NB4 (cell line): ENCODE results near the gene MBTPS2.

Experiments used
- DNase-seq: peaks from one replicate; pipeline ENCODE4 v3.0.0; 2010; ENCODE audit warnings: low read depth
- H3K4me3 ChIP-seq: one replicate; pipeline ENCODE4 v1.5.1; 2011; ENCODE audit warnings: mild to moderate bottlenecking, low read depth, low read length, moderate library complexity
- CTCF ChIP-seq: IDR thresholded peaks from one replicate; pipeline ENCODE4 v1.5.1; 2012; ENCODE audit warnings: low read depth, low read length
- MAX ChIP-seq: IDR thresholded peaks from 2 replicates; pipeline ENCODE4 v1.6.1; 2011; ENCODE audit warnings: low read depth, low read length
- MYC ChIP-seq: IDR thresholded peaks from 2 replicates; pipeline ENCODE4 v1.6.1; 2011; ENCODE audit warnings: low read depth, low read length
- POLR2A ChIP-seq: IDR thresholded peaks from 2 replicates; pipeline ENCODE4 v1.6.1; 2011; ENCODE audit warnings: mild to moderate bottlenecking; ENCODE audit not compliant: insufficient read length; ENCODE audit errors: extremely low read depth

The MBTPS2 gene

GRCh38 chrX:21885568-21885967 is 46.2 kb downstream of the MBTPS2 start:
- H3K4me3 ChIP-seq, result no peak overlapping the region
- TF ChIP-seq MYC (no peak), POLR2A (no peak), MAX (no peak), CTCF (no peak)
- no peak for DNase-seq

GRCh38 chrX:21905313-21905712 is 65.9 kb downstream of the MBTPS2 start:
- no peak for DNase-seq
- no peak for TF ChIP-seq CTCF
- TF ChIP-seq MAX, result no peak
- no peak for TF ChIP-seq POLR2A
- TF ChIP-seq MYC, result no peak
- no peak overlapping the region for H3K4me3 ChIP-seq

- no peak overlapping the region for H3K4me3 ChIP-seq
- TF ChIP-seq CTCF (no peak), POLR2A (no peak), MYC (no peak)
- DNase-seq, result no peak
Measured at GRCh38 chrX:21905953-21906352, 66.5 kb downstream of the MBTPS2 start.

- TF ChIP-seq CTCF (no peak), POLR2A (no peak), MAX (no peak), MYC (no peak)
- no peak for DNase-seq
Measured at GRCh38 chrX:21907260-21907659, 67.8 kb downstream of the MBTPS2 start.

GRCh38 chrX:21911481-21911880 is 72.1 kb downstream of the MBTPS2 start:
- no peak for TF ChIP-seq MAX
- no peak for TF ChIP-seq MYC
- no peak for TF ChIP-seq CTCF
- no peak for DNase-seq
- H3K4me3 ChIP-seq, result no peak overlapping the region

More at GRCh38 chrX:21907260-21907659, 67.8 kb downstream of the MBTPS2 start:
- no peak overlapping the region for H3K4me3 ChIP-seq

- H3K4me3 ChIP-seq, result no peak overlapping the region
- TF ChIP-seq CTCF, result no peak
- TF ChIP-seq MAX, result no peak
- no peak for TF ChIP-seq POLR2A
- TF ChIP-seq MYC, result no peak
- no peak for DNase-seq
Measured at GRCh38 chrX:21912220-21912619, 72.8 kb downstream of the MBTPS2 start.
